Rectal smooth muscle tissue (tissue), 1 donor: ENCODE results near the gene PKD1L1.
A peak's percentile ranks its signal among the peaks of the same experiment; 100 is the strongest.
"Not testable (repeated sequence)": the region's sequence is repeated elsewhere in the genome, so short reads cannot be mapped to it uniquely, and the experiment has no call there.

Experiments
- H3K27ac ChIP-seq: one replicate; pipeline ENCODE4 v1.7.0; 2013; ENCODE audit warnings: low read depth, low read length, inconsistent platforms
- H3K27me3 ChIP-seq: one replicate; pipeline ENCODE4 v1.7.0; 2013; ENCODE audit warnings: low read length; ENCODE audit not compliant: control insufficient read depth, insufficient read depth
- H3K36me3 ChIP-seq: one replicate; pipeline ENCODE4 v1.7.0; 2013; ENCODE audit warnings: low read length; ENCODE audit not compliant: control insufficient read depth, insufficient read depth
- H3K4me1 ChIP-seq: one replicate; pipeline ENCODE4 v1.7.0; 2013; ENCODE audit warnings: low read length; ENCODE audit not compliant: control insufficient read depth, insufficient read depth
- H3K4me3 ChIP-seq: one replicate; pipeline ENCODE4 v1.7.0; 2013; ENCODE audit warnings: low read length
- H3K9ac ChIP-seq: one replicate; pipeline ENCODE4 v1.7.0; 2013; ENCODE audit warnings: low read length

PKD1L1 gene

GRCh38 chr7:47795126-47795525, 153.1 kb downstream of the PKD1L1 start:
- not testable (repeated sequence) for H3K36me3 ChIP-seq, H3K27me3 ChIP-seq, H3K4me3 ChIP-seq, H3K4me1 ChIP-seq, H3K27ac ChIP-seq, H3K9ac ChIP-seq

- Histone ChIP-seq H3K4me3 (no peak overlapping the region), H3K36me3 (no peaks in the 10 kb centered on the region), H3K9ac (no peak overlapping the region), H3K27me3 (no peaks in the 10 kb centered on the region), H3K4me1 (no peaks in the 10 kb centered on the region), H3K27ac (no peak overlapping the region)
These were observed 154.2 kb downstream of the PKD1L1 start for GRCh38 chr7:47794016-47794415.

GRCh38 chr7:47793186-47793585, 155.1 kb downstream of the PKD1L1 start:
- not testable (repeated sequence) for H3K27ac ChIP-seq, H3K9ac ChIP-seq, H3K4me1 ChIP-seq, H3K4me3 ChIP-seq, H3K36me3 ChIP-seq, H3K27me3 ChIP-seq

- Histone ChIP-seq H3K27ac (no peak overlapping the region), H3K36me3 (no peaks in the 10 kb centered on the region), H3K27me3 (no peaks in the 10 kb centered on the region), H3K4me1 (no peaks in the 10 kb centered on the region), H3K9ac (no peak overlapping the region), H3K4me3 (no peak overlapping the region)
These were observed 155.6 kb downstream of the PKD1L1 start for GRCh38 chr7:47792521-47793121.

- no peak overlapping the region for H3K27ac ChIP-seq
These were observed 156.6 kb downstream of the PKD1L1 start for GRCh38 chr7:47791682-47792081.

GRCh38 chr7:47788083-47788482, 160.2 kb downstream of the PKD1L1 start:
- Histone ChIP-seq H3K4me3 (no peak overlapping the region), H3K27ac (no peak overlapping the region), H3K4me1 (peaks cover 25% of the 10 kb centered on the region), H3K27me3 (no peaks in the 10 kb centered on the region), H3K36me3 (no peaks in the 10 kb centered on the region), H3K9ac (no peak overlapping the region)

More at GRCh38 chr7:47791682-47792081, 156.6 kb downstream of the PKD1L1 start:
- Histone ChIP-seq H3K36me3 (no peaks in the 10 kb centered on the region), H3K27me3 (no peaks in the 10 kb centered on the region), H3K4me1 (peaks cover 7% of the 10 kb centered on the region), H3K4me3 (no peak overlapping the region), H3K9ac (no peak overlapping the region)

GRCh38 chr7:47787249-47788069, 160.8 kb downstream of the PKD1L1 start:
- Histone ChIP-seq H3K27ac (peak overlapping the region; percentile 78), H3K9ac (no peak overlapping the region), H3K4me3 (no peak overlapping the region), H3K36me3 (no peaks in the 10 kb centered on the region), H3K4me1 (peaks cover 26% of the 10 kb centered on the region), H3K27me3 (no peaks in the 10 kb centered on the region)

- Histone ChIP-seq H3K9ac (no peak overlapping the region), H3K27ac (peak overlapping the region; percentile 78), H3K36me3 (no peaks in the 10 kb centered on the region), H3K4me1 (peaks cover 30% of the 10 kb centered on the region), H3K27me3 (no peaks in the 10 kb centered on the region), H3K4me3 (no peak overlapping the region)
These were observed 161.6 kb downstream of the PKD1L1 start for GRCh38 chr7:47786557-47787248.

- Histone ChIP-seq H3K27ac (peak overlapping the region; percentile 78), H3K4me3 (no peak overlapping the region), H3K27me3 (no peaks in the 10 kb centered on the region), H3K9ac (no peak overlapping the region), H3K4me1 (peaks cover 30% of the 10 kb centered on the region), H3K36me3 (no peaks in the 10 kb centered on the region)
These were observed 162.2 kb downstream of the PKD1L1 start for GRCh38 chr7:47785923-47786556.

GRCh38 chr7:47783456-47784223, 164.6 kb downstream of the PKD1L1 start:
- no peaks in the 10 kb centered on the region for H3K36me3 ChIP-seq
- H3K4me3 ChIP-seq: no peak overlapping the region
- H3K4me1 ChIP-seq: peaks cover 30% of the 10 kb centered on the region
- peak overlapping the region; percentile 87 for H3K27ac ChIP-seq
- no peak overlapping the region for H3K9ac ChIP-seq
- H3K27me3 ChIP-seq: no peaks in the 10 kb centered on the region

GRCh38 chr7:47782792-47783191, 165.5 kb downstream of the PKD1L1 start:
- Histone ChIP-seq H3K4me1 (peaks cover 30% of the 10 kb centered on the region), H3K27ac (no peak overlapping the region), H3K9ac (no peak overlapping the region), H3K36me3 (no peaks in the 10 kb centered on the region), H3K27me3 (no peaks in the 10 kb centered on the region), H3K4me3 (no peak overlapping the region)

- no peak overlapping the region for H3K27ac ChIP-seq
- no peaks in the 10 kb centered on the region for H3K36me3 ChIP-seq
- H3K9ac ChIP-seq: no peak overlapping the region
- no peak overlapping the region for H3K4me3 ChIP-seq
- no peaks in the 10 kb centered on the region for H3K27me3 ChIP-seq
- H3K4me1 ChIP-seq: peaks cover 26% of the 10 kb centered on the region
These were observed 166.2 kb downstream of the PKD1L1 start for GRCh38 chr7:47782022-47782421.
